ENCODE measurements around the gene MTMR3. TPM values are rescaled to one million over a fixed set of nuclear protein-coding genes. Genes with fewer than 3 reads are reported as not detected.
"Not testable (repeated sequence)": the region's sequence is repeated elsewhere in the genome, so short reads cannot be mapped to it uniquely, and the experiment has no call there.

Gene MTMR3
- total RNA-seq, 1 experiment from 2014 or later: 27.0 TPM

DNA sequence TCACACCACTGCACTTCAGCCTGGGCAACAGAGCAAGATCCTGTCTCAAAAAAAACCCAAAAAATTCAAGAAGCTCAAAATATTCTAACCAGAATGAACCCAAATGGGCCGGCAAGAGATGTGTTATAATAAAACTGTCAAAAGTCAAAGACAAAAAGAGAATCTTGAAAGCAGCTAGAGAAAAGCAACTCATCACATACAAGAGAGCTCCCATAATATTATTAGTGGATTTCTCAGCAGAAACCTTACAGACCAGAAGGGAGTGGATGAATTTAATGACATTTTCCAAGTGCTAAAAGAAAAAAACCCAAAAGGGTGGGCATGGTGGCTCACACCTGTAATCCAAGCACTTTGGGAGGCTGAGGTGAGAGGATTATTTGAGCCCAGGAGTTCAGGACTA lies 174.4 kb downstream of the MTMR3 start:
- Histone ChIP-seq H3K9me2 (ENCODE audit: insufficient read depth) (no peaks in the 10 kb centered on the region), H3K4me3 (replicated peaks in 1 of 2; ENCODE audit: low read depth in 1 of 2, low read length in 2 of 2) (no peak overlapping the region), H3K27ac (ENCODE audit: low read depth, low read length) (no peak overlapping the region), H3K4me2 (ENCODE audit: low read length) (no peak overlapping the region), H3K4me1 (ENCODE audit: control insufficient read depth in 1 of 2, insufficient read depth in 2 of 2, low read length in 2 of 2) (no peaks in the 10 kb centered on the region), H4K20me1 (ENCODE audit: insufficient read depth) (no peaks in the 10 kb centered on the region), H3K79me2 (ENCODE audit: insufficient read depth, low read length) (no peaks in the 10 kb centered on the region), H3K9me3 (ENCODE audit: control insufficient read depth in 1 of 2, insufficient read depth in 1 of 2, low read depth in 1 of 2, low read length in 2 of 2) (no peaks in the 10 kb centered on the region), H3K27me3 (ENCODE audit: insufficient read depth, low read length) (no peaks in the 10 kb centered on the region), H3K36me3 (ENCODE audit: control insufficient read depth in 1 of 2, insufficient read depth in 2 of 2, low read length in 2 of 2) (no peaks in the 10 kb centered on the region), H3K9ac (ENCODE audit: low read length) (no peak overlapping the region), H2AFZ (ENCODE audit: low read depth, low read length, poor library complexity, severe bottlenecking) (no peak overlapping the region)
- ATAC-seq (no peak), DNase-seq (ENCODE audit: low read depth, low spot score) (no peak)
- TF ChIP-seq, protein P1, sequence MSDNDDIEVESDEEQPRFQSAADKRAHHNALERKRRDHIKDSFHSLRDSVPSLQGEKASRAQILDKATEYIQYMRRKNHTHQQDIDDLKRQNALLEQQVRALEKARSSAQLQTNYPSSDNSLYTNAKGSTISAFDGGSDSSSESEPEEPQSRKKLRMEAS (IDR thresholded peaks at IDR 0.05): no peak
- TF ChIP-seq, protein P2, sequence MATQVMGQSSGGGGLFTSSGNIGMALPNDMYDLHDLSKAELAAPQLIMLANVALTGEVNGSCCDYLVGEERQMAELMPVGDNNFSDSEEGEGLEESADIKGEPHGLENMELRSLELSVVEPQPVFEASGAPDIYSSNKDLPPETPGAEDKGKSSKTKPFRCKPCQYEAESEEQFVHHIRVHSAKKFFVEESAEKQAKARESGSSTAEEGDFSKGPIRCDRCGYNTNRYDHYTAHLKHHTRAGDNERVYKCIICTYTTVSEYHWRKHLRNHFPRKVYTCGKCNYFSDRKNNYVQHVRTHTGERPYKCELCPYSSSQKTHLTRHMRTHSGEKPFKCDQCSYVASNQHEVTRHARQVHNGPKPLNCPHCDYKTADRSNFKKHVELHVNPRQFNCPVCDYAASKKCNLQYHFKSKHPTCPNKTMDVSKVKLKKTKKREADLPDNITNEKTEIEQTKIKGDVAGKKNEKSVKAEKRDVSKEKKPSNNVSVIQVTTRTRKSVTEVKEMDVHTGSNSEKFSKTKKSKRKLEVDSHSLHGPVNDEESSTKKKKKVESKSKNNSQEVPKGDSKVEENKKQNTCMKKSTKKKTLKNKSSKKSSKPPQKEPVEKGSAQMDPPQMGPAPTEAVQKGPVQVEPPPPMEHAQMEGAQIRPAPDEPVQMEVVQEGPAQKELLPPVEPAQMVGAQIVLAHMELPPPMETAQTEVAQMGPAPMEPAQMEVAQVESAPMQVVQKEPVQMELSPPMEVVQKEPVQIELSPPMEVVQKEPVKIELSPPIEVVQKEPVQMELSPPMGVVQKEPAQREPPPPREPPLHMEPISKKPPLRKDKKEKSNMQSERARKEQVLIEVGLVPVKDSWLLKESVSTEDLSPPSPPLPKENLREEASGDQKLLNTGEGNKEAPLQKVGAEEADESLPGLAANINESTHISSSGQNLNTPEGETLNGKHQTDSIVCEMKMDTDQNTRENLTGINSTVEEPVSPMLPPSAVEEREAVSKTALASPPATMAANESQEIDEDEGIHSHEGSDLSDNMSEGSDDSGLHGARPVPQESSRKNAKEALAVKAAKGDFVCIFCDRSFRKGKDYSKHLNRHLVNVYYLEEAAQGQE (IDR thresholded peaks at IDR 0.05; ENCODE audit: low read depth): no peak
- TF ChIP-seq, protein P3, sequence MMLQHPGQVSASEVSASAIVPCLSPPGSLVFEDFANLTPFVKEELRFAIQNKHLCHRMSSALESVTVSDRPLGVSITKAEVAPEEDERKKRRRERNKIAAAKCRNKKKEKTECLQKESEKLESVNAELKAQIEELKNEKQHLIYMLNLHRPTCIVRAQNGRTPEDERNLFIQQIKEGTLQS (IDR thresholded peaks at IDR 0.05): no peak
- no peak for TF ChIP-seq EZH2phosphoT487 (IDR thresholded peaks at IDR 0.05; ENCODE audit: borderline replicate concordance)
- TF ChIP-seq ZNF274 (IDR thresholded peaks at IDR 0.05; ENCODE audit: low read depth, low read length): no peak
- TF ChIP-seq FOSL1 (IDR thresholded peaks at IDR 0.05; ENCODE audit: low read depth): no peak
- no peak for TF ChIP-seq SP1 (IDR thresholded peaks at IDR 0.05; ENCODE audit: low read depth)
- no peak for TF ChIP-seq YY1 (IDR thresholded peaks at IDR 0.05; ENCODE audit: extremely low read depth, insufficient replicate concordance, low read depth, low read length)
- BruUV-seq (replicated peaks): no TSS peak
- intact Hi-C loops (cut with micrococcal nuclease): no loop called here
- ChIA-PET RAD21 (ENCODE audit: low non-redundant PET in 1 of 2, low total read pairs in 2 of 2, uncharacterized antibody in 2 of 2, unreplicated experiment in 2 of 2) (no interaction called here), POLR2A (interaction anchor here (0.9 kb wide), 1 partner anchor 9 kb away, joined by 3 read pairs; no protein-coding TSS in a partner anchor), CTCF (no interaction called here)

DNA sequence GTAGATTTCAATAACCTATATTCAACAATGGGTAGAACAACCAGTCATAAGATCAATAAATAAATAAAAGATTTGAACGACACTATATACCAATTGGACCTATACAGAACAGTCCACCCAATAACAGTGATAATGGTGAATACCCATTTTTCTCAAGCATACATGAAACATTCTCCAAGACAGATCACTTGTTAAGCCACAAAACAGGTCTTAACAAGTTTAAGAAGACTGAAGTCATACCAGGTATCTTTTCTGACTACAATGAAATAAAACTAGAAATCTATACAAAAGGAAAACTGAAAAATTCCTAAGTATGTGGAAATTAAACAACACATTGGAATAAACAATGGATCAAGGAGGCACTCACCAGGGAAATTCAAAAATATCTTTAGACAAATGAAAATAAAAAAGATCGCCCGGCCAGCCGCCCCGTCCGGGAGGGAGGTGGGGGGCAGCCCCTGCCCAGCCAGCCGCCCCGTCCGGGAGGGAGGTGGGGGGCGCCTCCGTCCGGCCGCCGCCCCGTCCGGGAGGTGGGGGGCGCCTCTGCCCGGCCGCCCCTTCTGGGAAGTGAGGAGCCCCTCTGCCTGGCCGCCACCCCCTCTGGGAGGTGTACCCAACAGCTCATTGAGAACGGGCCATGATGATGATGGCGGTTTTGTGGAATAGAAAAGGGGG lies 176.5 kb downstream of the MTMR3 start:
- H3K27ac ChIP-seq (ENCODE audit: low read depth, low read length); H3K36me3 ChIP-seq (ENCODE audit: control insufficient read depth in 1 of 2, insufficient read depth in 2 of 2, low read length in 2 of 2); H3K4me1 ChIP-seq (ENCODE audit: control insufficient read depth in 1 of 2, insufficient read depth in 2 of 2, low read length in 2 of 2); H3K9me2 ChIP-seq (ENCODE audit: insufficient read depth); H3K4me3 ChIP-seq (replicated peaks in 1 of 2; ENCODE audit: low read depth in 1 of 2, low read length in 2 of 2); intact Hi-C loops (cut with micrococcal nuclease); H3K27me3 ChIP-seq (ENCODE audit: insufficient read depth, low read length); H3K79me2 ChIP-seq (ENCODE audit: insufficient read depth, low read length); H3K4me2 ChIP-seq (ENCODE audit: low read length); CTCF ChIA-PET; H2AFZ ChIP-seq (ENCODE audit: low read depth, low read length, poor library complexity, severe bottlenecking); DNase-seq (ENCODE audit: low read depth, low spot score); ATAC-seq; POLR2A ChIA-PET; H4K20me1 ChIP-seq (ENCODE audit: insufficient read depth); H3K9me3 ChIP-seq (ENCODE audit: control insufficient read depth in 1 of 2, insufficient read depth in 1 of 2, low read depth in 1 of 2, low read length in 2 of 2); H3K9ac ChIP-seq (ENCODE audit: low read length); BruUV-seq (replicated peaks); RAD21 ChIA-PET (ENCODE audit: low non-redundant PET in 1 of 2, low total read pairs in 2 of 2, uncharacterized antibody in 2 of 2, unreplicated experiment in 2 of 2): not testable (repeated sequence)

DNA sequence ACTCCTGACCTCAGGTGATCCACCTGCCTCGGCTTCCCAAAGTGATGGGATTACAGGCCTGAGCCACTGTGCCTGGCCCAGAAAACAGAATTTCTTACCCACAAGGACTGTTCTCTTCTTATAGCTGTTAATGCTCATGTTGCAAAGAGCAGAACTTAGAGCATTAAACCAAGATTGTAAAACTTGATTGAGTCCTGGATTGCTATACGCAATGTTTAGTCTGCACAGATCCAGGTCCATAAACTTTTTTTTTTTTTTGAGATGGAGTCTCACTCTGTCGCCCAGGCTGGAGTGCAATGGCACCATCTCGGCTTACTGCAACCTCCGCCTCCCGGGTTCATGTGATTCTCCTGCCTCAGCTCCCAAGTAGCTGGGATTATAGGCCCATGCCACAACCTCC lies 178.1 kb downstream of the MTMR3 start:
- ATAC-seq; H3K4me1 ChIP-seq (ENCODE audit: control insufficient read depth in 1 of 2, insufficient read depth in 2 of 2, low read length in 2 of 2); H3K27me3 ChIP-seq (ENCODE audit: insufficient read depth, low read length); H3K36me3 ChIP-seq (ENCODE audit: control insufficient read depth in 1 of 2, insufficient read depth in 2 of 2, low read length in 2 of 2); RAD21 ChIA-PET (ENCODE audit: low non-redundant PET in 1 of 2, low total read pairs in 2 of 2, uncharacterized antibody in 2 of 2, unreplicated experiment in 2 of 2); H3K4me2 ChIP-seq (ENCODE audit: low read length); H3K4me3 ChIP-seq (replicated peaks in 1 of 2; ENCODE audit: low read depth in 1 of 2, low read length in 2 of 2); H3K9me3 ChIP-seq (ENCODE audit: control insufficient read depth in 1 of 2, insufficient read depth in 1 of 2, low read depth in 1 of 2, low read length in 2 of 2); BruUV-seq (replicated peaks); H3K79me2 ChIP-seq (ENCODE audit: insufficient read depth, low read length); CTCF ChIA-PET; H3K9me2 ChIP-seq (ENCODE audit: insufficient read depth); DNase-seq (ENCODE audit: low read depth, low spot score); H4K20me1 ChIP-seq (ENCODE audit: insufficient read depth); H3K27ac ChIP-seq (ENCODE audit: low read depth, low read length); H2AFZ ChIP-seq (ENCODE audit: low read depth, low read length, poor library complexity, severe bottlenecking); H3K9ac ChIP-seq (ENCODE audit: low read length); intact Hi-C loops (cut with micrococcal nuclease); POLR2A ChIA-PET: not testable (repeated sequence)

Measured in HCT116 (cell line).